IPS DF 4.7 (cell line): ENCODE data around the gene SPESP1.

Experiments
- DNase-seq: peaks from one replicate; pipeline ENCODE4 v3.0.0-alpha.2; 2013; ENCODE audit warnings: low spot score; ENCODE audit errors: extremely low read depth

The SPESP1 gene

GRCh38 chr15:68930268-68931022 is at the start of gene SPESP1:
Gene SPESP1 (plus strand): TSS chr15:68930525. CDS start chr15:68930654, 129 bp downstream.
- DNase-seq = no peak

- no peak for DNase-seq
These were observed 45.3 kb upstream of the SPESP1 start for GRCh38 chr15:68885070-68885469.

GRCh38 chr15:68887120-68887519 is 43.2 kb upstream of the SPESP1 start:
- no peak for DNase-seq

- DNase-seq = no peak
These were observed 42.5 kb upstream of the SPESP1 start for GRCh38 chr15:68887819-68888218.

GRCh38 chr15:68888419-68888818 is 41.9 kb upstream of the SPESP1 start:
- no peak for DNase-seq

GRCh38 chr15:68894208-68894607 is 36.1 kb upstream of the SPESP1 start:
- no peak for DNase-seq

GRCh38 chr15:68896178-68896577 is 34.1 kb upstream of the SPESP1 start:
- DNase-seq = no peak

- DNase-seq = no peak
These were observed 33.3 kb upstream of the SPESP1 start for GRCh38 chr15:68897016-68897415.

GRCh38 chr15:68900027-68900426 is 30.3 kb upstream of the SPESP1 start:
- no peak for DNase-seq

- DNase-seq = no peak
These were observed 22.9 kb upstream of the SPESP1 start for GRCh38 chr15:68907396-68907923.

GRCh38 chr15:68909601-68910100 is 20.7 kb upstream of the SPESP1 start:
- no peak for DNase-seq

GRCh38 chr15:68910341-68910740 is 20.0 kb upstream of the SPESP1 start:
- DNase-seq = no peak

GRCh38 chr15:68910816-68911215 is 19.5 kb upstream of the SPESP1 start:
- no peak for DNase-seq

- no peak for DNase-seq
These were observed 8.4 kb upstream of the SPESP1 start for GRCh38 chr15:68921926-68922325.

GRCh38 chr15:68924866-68925560 is 5.3 kb upstream of the SPESP1 start:
- peak; percentile 44 for DNase-seq

GRCh38 chr15:68933001-68933400 is 2.7 kb downstream of the SPESP1 start:
- no peak for DNase-seq

GRCh38 chr15:68934341-68934740 is 4.0 kb downstream of the SPESP1 start:
- no peak for DNase-seq

- no peak for DNase-seq
These were observed 5.1 kb downstream of the SPESP1 start for GRCh38 chr15:68935400-68935937.

GRCh38 chr15:68939501-68939900 is 9.2 kb downstream of the SPESP1 start:
- DNase-seq = no peak

- DNase-seq = no peak
These were observed 21.5 kb downstream of the SPESP1 start for GRCh38 chr15:68951813-68952212.

- DNase-seq = no peak
These were observed 27.4 kb downstream of the SPESP1 start for GRCh38 chr15:68957696-68958095.

- no peak for DNase-seq
These were observed 28.3 kb downstream of the SPESP1 start for GRCh38 chr15:68958597-68958996.
